GM18505 (cell line): ENCODE measurements around the gene LHPP.
"Not testable (repeated sequence)": the region's sequence is repeated elsewhere in the genome, so short reads cannot be mapped to it uniquely, and the experiment has no call there.

Experiments
- ATAC-seq: cut with Tn5 transposase; IDR thresholded peaks from one replicate; pipeline ENCODE4 v1.9.1; 2021; ENCODE audit not compliant: unreplicated experiment
- POLR2A ChIP-seq: IDR thresholded peaks from 4 replicates; pipeline ENCODE4 v1.6.1; 2011; ENCODE audit warnings: borderline replicate concordance; ENCODE audit not compliant: insufficient read depth, insufficient read length; ENCODE audit errors: extremely low read depth

Gene LHPP

GRCh38 chr10:124538706-124539105 is 77.1 kb downstream of the LHPP start:
- ATAC-seq: no peak
- TF ChIP-seq POLR2A: no peak

GRCh38 chr10:124539935-124540641 is 78.5 kb downstream of the LHPP start:
- no peak for TF ChIP-seq POLR2A
- no peak for ATAC-seq

GRCh38 chr10:124541076-124541903 is 79.7 kb downstream of the LHPP start:
- no peak for TF ChIP-seq POLR2A
- ATAC-seq: no peak

- no peak for ATAC-seq
- TF ChIP-seq POLR2A: no peak
Measured at GRCh38 chr10:124542336-124542735, 80.7 kb downstream of the LHPP start.

GRCh38 chr10:124543146-124543545 is 81.5 kb downstream of the LHPP start:
- no peak for ATAC-seq
- TF ChIP-seq POLR2A: no peak

GRCh38 chr10:124543971-124544370 is 82.3 kb downstream of the LHPP start:
- ATAC-seq: no peak

GRCh38 chr10:124544711-124545110 is 83.1 kb downstream of the LHPP start:
- ATAC-seq: no peak
- TF ChIP-seq POLR2A: no peak

More at GRCh38 chr10:124543971-124544370, 82.3 kb downstream of the LHPP start:
- no peak for TF ChIP-seq POLR2A

DNA sequence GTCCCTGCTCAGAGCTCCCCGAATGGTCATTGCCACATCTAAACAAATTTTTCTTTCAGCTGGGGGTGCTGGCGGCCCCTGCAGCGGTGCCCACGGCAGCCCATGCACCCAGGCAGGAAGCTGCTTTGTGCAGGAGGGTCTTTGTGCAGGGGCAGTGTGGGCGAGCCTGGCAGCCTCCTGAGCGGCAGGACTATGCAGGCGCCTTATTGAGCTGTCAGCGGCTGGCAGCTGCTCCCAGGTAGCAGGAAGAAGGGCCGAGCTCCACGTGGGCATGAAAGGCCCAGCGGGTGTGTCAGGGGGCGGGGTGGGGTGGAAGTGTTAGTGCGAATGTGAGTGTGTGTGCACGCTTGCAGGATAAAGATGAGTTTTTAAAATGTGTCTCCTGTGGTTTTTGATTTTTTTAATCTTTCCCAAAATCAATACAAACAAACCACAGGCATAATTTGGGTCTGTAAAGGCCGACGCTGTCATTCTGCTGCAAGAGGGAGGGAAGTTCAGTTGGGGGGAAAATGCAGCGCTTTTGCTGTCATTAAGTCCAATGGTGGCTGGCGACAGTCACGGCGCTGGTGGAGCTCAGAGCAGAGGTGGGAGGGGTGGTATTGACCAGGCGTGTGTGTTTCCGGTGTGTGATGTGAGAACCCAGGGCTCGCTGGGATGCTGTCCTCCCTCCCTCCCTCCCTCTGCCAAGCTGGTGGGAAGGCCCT is 83.9 kb downstream of the LHPP start:
- no peak for ATAC-seq
- TF ChIP-seq POLR2A: no peak

- no peak for ATAC-seq
- no peak for TF ChIP-seq POLR2A
Measured at GRCh38 chr10:124546055-124546369, 84.4 kb downstream of the LHPP start.

DNA sequence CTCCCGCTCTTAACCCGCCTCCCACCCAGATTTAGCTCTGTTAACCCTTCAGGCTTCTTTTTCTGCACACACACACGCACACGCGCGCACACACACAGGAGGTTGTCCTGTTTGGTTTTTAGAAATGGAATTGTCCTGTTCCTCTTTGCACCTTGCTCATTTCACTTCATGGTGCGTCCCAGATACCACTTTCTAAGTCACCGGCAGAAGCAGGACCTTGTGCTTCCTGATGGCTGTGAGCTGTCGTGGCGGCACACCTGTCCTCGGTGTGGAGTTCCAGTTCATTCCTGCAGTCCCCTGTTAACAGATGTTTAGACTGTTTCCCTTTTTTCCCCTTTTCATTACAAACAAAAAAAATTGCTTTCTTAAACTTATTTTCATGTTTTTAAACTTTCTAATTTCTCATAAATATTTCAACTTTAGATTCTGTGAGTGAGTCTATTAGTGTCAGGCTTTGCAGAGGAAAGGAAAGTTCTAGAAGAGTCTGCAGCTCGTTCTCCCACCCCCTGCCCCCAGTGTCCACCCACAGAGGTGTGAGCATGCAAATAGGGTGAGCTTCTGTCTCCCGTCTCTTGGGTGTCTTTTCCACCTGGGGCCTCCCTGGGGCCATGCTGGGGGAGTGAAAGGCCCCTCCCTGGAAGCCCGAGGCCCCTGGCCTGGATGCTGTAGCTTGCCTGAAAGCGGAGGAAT is 85.5 kb downstream of the LHPP start:
- TF ChIP-seq POLR2A: no peak

DNA sequence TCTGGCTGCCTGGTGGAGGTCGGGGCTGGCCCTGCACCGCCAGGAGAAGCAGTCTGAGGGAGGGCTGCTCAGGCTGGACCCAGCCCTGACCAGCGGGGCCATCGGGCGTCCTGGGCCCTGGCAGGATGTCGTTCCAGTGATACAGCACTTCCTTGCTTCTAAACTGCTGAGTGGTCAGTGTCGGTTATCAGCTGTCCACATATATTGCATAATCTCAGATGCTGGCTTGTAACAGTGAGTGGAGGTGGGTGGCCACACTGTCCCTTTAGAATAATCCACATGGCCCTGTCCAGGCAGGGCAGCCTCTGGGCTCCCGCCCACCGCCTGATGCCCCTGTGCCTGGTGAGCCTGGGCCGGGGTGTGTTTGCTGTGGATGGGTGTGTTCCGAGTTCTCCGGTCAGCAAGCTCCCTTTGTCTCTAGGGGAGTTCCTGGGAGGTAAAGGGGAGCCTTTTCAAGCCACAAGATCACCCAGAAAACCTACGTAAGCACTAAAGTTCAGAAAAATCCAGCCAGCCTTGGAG is 86.1 kb downstream of the LHPP start:
- no peak for ATAC-seq
- TF ChIP-seq POLR2A: no peak

More for the DNA sequence above, 85.5 kb downstream of the LHPP start:
- no peak for ATAC-seq

DNA sequence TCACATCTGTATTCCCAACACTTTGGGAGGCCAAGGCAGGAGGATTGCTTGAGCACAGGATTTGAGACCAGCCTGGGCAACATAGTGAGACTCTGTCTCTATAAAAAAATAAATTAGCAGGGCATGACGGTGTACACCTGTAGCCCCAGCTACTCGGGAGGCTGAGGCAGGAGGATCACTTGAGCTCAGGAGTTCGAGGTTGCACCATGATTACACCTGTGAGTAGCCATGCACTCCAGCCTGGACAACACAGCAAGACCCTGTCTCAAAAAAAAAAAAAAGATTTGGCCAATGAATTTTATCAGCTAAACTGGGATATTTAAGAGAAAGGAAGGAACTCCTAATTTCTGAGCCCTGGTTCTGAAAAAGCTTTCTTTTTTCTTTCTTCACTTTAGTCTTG is 87.5 kb downstream of the LHPP start:
- ATAC-seq: not testable (repeated sequence)
